Panc1 (cell line): ENCODE data around the gene PRKCA. TPM values are rescaled to one million over a fixed set of nuclear protein-coding genes. Genes with fewer than 3 reads are reported as not detected.

Source experiments
- ATAC-seq: fragments of 200-7000 bp; cut with Tn5 transposase; 2 replicates; pipeline ENCODE4 v1.9.1; 2020; ENCODE audit warnings: mild to moderate bottlenecking, moderate library complexity
- BruUV-seq: library from RNA; stranded (reverse); fragments of 400-500 nt; replicated peaks from 2 replicates; lab custom pipeline; 2021; lab: Mats Ljungman, UMichigan
- CTCF ChIA-PET: fragments of 300-600 bp; sonication (Branson Sonifier 250); formaldehyde crosslinking; loops from one replicate; lab custom pipeline; 2022; ENCODE audit warnings: antibody characterized with exemption; lab: Charles Lee
- POLR2A ChIA-PET: fragments of 300-600 bp; sonication (Branson Sonifier 250); formaldehyde crosslinking; loops from one replicate; lab custom pipeline; 2022; ENCODE audit warnings: antibody characterized with exemption; lab: Charles Lee
- DNase-seq: peaks from one replicate; pipeline ENCODE4 v3.0.0-alpha.2; 2010; ENCODE audit warnings: low read depth, low spot score
- H3K27ac ChIP-seq: 2 replicates; pipeline ENCODE4 v1.5.1; 2011; ENCODE audit warnings: mild to moderate bottlenecking, low read length, inconsistent platforms
- H3K27me3 ChIP-seq: fragments of 200-500 bp; sonication (Bioruptor generic); 2 replicates; pipeline ENCODE4 v1.6.0; 2014; ENCODE audit warnings: low read length, inconsistent platforms; ENCODE audit not compliant: control insufficient read depth, insufficient read depth
- H3K36me3 ChIP-seq: fragments of 200-500 bp; sonication (Bioruptor generic); 2 replicates; pipeline ENCODE4 v1.5.1; 2014; ENCODE audit warnings: inconsistent platforms, mild to moderate bottlenecking, low read length, moderate library complexity; ENCODE audit not compliant: control insufficient read depth, insufficient read depth
- H3K4me1 ChIP-seq: 2 replicates; pipeline ENCODE4 v1.5.1; 2011; ENCODE audit warnings: inconsistent platforms, mild to moderate bottlenecking, low read length, moderate library complexity; ENCODE audit not compliant: control insufficient read depth, insufficient read depth
- H3K4me3 ChIP-seq, 2 experiments: 2 replicates each; pipeline ENCODE4 v1.5.1; 2011 to 2012; ENCODE audit warnings: low read depth in 2 of 2, low read length in 2 of 2, mild to moderate bottlenecking in 2 of 2, inconsistent platforms in 1 of 2, moderate library complexity in 1 of 2
- H3K9me3 ChIP-seq: fragments of 200-500 bp; sonication (Bioruptor generic); 2 replicates; pipeline ENCODE4 v1.5.1; 2014; ENCODE audit warnings: low read depth, mild to moderate bottlenecking, inconsistent platforms, low read length, moderate library complexity; ENCODE audit not compliant: control insufficient read depth, insufficient read depth
- CTCF ChIP-seq: fragments of 450-650 bp; IDR thresholded peaks from 2 replicates; pipeline ENCODE4 v1.5.1; 2017; ENCODE audit warnings: mild to moderate bottlenecking
- POLR2AphosphoS5 ChIP-seq: IDR thresholded peaks from 2 replicates; pipeline ENCODE4 v1.6.1; 2012; ENCODE audit warnings: mild to moderate bottlenecking, low read depth, low read length, moderate library complexity
- SIN3A ChIP-seq: IDR thresholded peaks from 2 replicates; pipeline ENCODE4 v1.6.1; 2012; ENCODE audit warnings: low read depth, mild to moderate bottlenecking, low read length, moderate library complexity, borderline replicate concordance; ENCODE audit not compliant: insufficient read depth
- TCF7L2 ChIP-seq: IDR thresholded peaks from 2 replicates; pipeline ENCODE4 v1.6.1; 2011; ENCODE audit warnings: mild to moderate bottlenecking, low read depth, low read length, inconsistent platforms
- in situ Hi-C: cut with HindIII; loops from 2 replicates; pipeline ENCODE4 v1.10.0; 2016; ENCODE audit warnings: low sequenced_read_pairs, low pct_unique_long_range_greater_than_20kb
- intact Hi-C: fragments of 100-400 bp; cut with micrococcal nuclease; formaldehyde crosslinking; loops from one replicate; pipeline ENCODE4 v1.10.0; 2022; ENCODE audit not compliant: unreplicated experiment
- total RNA-seq: library from RNA; stranded (reverse); gene quantifications from one replicate; pipeline ENCODE4 v1.2.1, GENCODE V29; 2021; ENCODE audit not compliant: unreplicated experiment
- TF ChIP-seq, protein P1 (sequence below), 2 experiments: IDR thresholded peaks; 2 replicates each; pipeline ENCODE4 v1.6.1; 2011 to 2012; ENCODE audit warnings: low read depth in 2 of 2, control low read depth in 1 of 2, low read length in 1 of 2, mild to moderate bottlenecking in 1 of 2, moderate library complexity in 1 of 2; ENCODE audit not compliant: insufficient read depth in 1 of 2

The PRKCA gene
- total RNA-seq, 1 experiment from 2014 or later = 53.0 TPM

DNA sequence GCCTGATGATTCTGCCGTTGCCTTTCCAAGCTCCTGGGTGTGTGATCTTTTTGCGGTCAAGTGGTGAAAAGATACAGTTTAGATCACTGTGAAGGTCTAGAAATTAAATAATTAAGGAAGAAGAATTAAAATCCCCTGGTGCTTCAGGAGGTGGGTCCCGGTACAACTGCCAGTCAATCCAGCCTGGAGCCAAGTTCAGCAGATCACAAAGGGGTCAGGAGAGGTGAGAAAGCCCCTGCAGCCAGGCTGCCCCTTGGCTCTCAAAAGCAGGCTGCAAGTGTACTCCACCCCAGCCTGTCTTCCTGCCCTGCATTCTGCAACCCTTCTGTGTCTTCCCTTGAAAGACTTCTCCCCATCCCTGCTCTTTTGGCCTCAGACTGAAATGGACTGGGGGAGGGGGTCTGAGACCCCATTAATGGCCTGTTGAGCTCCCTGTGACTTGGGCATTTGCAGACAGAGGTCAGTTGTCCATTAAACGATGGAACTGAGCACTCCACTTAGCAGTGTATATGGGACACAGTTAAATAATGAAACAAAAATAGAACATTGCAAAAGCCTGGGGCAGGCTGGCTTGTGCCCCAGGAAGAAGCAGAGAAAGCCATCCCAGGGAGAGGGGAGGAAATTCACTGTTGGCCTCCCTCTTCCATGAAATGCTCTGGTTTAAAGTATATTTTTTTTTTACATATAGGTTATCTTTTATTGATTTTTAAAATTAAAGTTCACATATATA is 547.6 kb downstream of the PRKCA start:
- no peak overlapping the region for H3K27ac ChIP-seq
- H3K9me3 ChIP-seq = no peaks in the 10 kb centered on the region
- no peak for ATAC-seq
- TF ChIP-seq TCF7L2 (no peak), CTCF (no peak), POLR2AphosphoS5 (no peak), SIN3A (no peak)
- TF ChIP-seq, protein P1, sequence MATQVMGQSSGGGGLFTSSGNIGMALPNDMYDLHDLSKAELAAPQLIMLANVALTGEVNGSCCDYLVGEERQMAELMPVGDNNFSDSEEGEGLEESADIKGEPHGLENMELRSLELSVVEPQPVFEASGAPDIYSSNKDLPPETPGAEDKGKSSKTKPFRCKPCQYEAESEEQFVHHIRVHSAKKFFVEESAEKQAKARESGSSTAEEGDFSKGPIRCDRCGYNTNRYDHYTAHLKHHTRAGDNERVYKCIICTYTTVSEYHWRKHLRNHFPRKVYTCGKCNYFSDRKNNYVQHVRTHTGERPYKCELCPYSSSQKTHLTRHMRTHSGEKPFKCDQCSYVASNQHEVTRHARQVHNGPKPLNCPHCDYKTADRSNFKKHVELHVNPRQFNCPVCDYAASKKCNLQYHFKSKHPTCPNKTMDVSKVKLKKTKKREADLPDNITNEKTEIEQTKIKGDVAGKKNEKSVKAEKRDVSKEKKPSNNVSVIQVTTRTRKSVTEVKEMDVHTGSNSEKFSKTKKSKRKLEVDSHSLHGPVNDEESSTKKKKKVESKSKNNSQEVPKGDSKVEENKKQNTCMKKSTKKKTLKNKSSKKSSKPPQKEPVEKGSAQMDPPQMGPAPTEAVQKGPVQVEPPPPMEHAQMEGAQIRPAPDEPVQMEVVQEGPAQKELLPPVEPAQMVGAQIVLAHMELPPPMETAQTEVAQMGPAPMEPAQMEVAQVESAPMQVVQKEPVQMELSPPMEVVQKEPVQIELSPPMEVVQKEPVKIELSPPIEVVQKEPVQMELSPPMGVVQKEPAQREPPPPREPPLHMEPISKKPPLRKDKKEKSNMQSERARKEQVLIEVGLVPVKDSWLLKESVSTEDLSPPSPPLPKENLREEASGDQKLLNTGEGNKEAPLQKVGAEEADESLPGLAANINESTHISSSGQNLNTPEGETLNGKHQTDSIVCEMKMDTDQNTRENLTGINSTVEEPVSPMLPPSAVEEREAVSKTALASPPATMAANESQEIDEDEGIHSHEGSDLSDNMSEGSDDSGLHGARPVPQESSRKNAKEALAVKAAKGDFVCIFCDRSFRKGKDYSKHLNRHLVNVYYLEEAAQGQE (IDR thresholded peaks at IDR 0.05; ENCODE audit: insufficient read depth in 1 of 2, low read depth in 2 of 2, low read length in 1 of 2) = no peak
- no peak for DNase-seq
- H3K4me3 ChIP-seq = no peak overlapping the region
- in situ Hi-C loops (no loop called here), intact Hi-C loops (no loop called here)
- ChIA-PET CTCF (no interaction called here), POLR2A (no interaction called here)
- no TSS peak for BruUV-seq
- H3K36me3 ChIP-seq = no peaks in the 10 kb centered on the region
- H3K27me3 ChIP-seq = no peaks in the 10 kb centered on the region
- no peaks in the 10 kb centered on the region for H3K4me1 ChIP-seq

GRCh38 chr17:66850692-66851091 is 548.3 kb downstream of the PRKCA start:
- BruUV-seq = no TSS peak

More at GRCh38 chr17:66850692-66851091, 548.3 kb downstream of the PRKCA start:
- in situ Hi-C loops (no loop called here), intact Hi-C loops (no loop called here)
- Histone ChIP-seq H3K36me3 (no peaks in the 10 kb centered on the region), H3K4me3 (no peak overlapping the region), H3K9me3 (no peaks in the 10 kb centered on the region), H3K4me1 (no peaks in the 10 kb centered on the region), H3K27ac (no peak overlapping the region), H3K27me3 (no peaks in the 10 kb centered on the region)
- ChIA-PET POLR2A (no interaction called here), CTCF (no interaction called here)
- no peak for ATAC-seq
- DNase-seq = no peak
- TF ChIP-seq TCF7L2 (no peak), SIN3A (no peak), CTCF (no peak), POLR2AphosphoS5 (no peak)
- TF ChIP-seq, protein P1 (IDR thresholded peaks at IDR 0.05; ENCODE audit: insufficient read depth in 1 of 2, low read depth in 2 of 2, low read length in 1 of 2) = no peak
